OCI-LY1 (cell line): ENCODE results near the gene KIF1C.

Experiments used
- H2AFZ ChIP-seq: fragments of 200-600 bp; sonication (generic), shearing (Covaris generic); 2 replicates; pipeline ENCODE4 v1.6.0; 2014; ENCODE audit warnings: antibody characterized with exemption, mild to moderate bottlenecking, low read length
- H3F3A ChIP-seq: fragments of 200-600 bp; sonication (generic), shearing (Covaris generic); 2 replicates; pipeline ENCODE4 v1.6.0; 2014; ENCODE audit warnings: mild to moderate bottlenecking, antibody characterized with exemption, low read length, moderate library complexity; ENCODE audit not compliant: insufficient read depth
- H3K27ac ChIP-seq: fragments of 200-600 bp; sonication (generic); 2 replicates; pipeline ENCODE4 v1.5.1; 2014; ENCODE audit warnings: low read length, mixed run types, mild to moderate bottlenecking, low read depth; ENCODE audit not compliant: poor library complexity, severe bottlenecking
- H3K27me3 ChIP-seq: fragments of 200-600 bp; sonication (generic); 2 replicates; pipeline ENCODE4 v1.6.0; 2014; ENCODE audit warnings: antibody characterized with exemption, mild to moderate bottlenecking, low read length, moderate library complexity; ENCODE audit not compliant: insufficient read depth
- H3K36me3 ChIP-seq: fragments of 200-600 bp; sonication (generic); 2 replicates; pipeline ENCODE4 v1.6.1; 2014; ENCODE audit warnings: mild to moderate bottlenecking, antibody characterized with exemption, low read length, moderate library complexity, mixed read lengths; ENCODE audit not compliant: insufficient read depth
- H3K4me1 ChIP-seq: fragments of 200-600 bp; sonication (generic); 2 replicates; pipeline ENCODE4 v1.5.1; 2014; ENCODE audit warnings: mild to moderate bottlenecking, low read length, moderate library complexity; ENCODE audit not compliant: insufficient read depth, severe bottlenecking
- H3K4me2 ChIP-seq: fragments of 200-600 bp; sonication (generic), shearing (Covaris generic); 2 replicates; pipeline ENCODE4 v1.6.1; 2014; ENCODE audit warnings: low read length
- H3K4me3 ChIP-seq: fragments of 200-600 bp; sonication (generic); 2 replicates; pipeline ENCODE4 v1.5.1; 2014; ENCODE audit warnings: low read length, low read depth, mild to moderate bottlenecking, mixed read lengths; ENCODE audit not compliant: poor library complexity, severe bottlenecking
- H3K79me2 ChIP-seq: fragments of 200-600 bp; shearing (Covaris generic); 2 replicates; pipeline ENCODE4 v1.6.1; 2016; ENCODE audit warnings: mixed run types, low read length, mixed read lengths; ENCODE audit not compliant: insufficient read depth
- H3K9ac ChIP-seq: fragments of 200-600 bp; sonication (generic), shearing (Covaris generic); 2 replicates; pipeline ENCODE4 v1.6.1; 2014; ENCODE audit warnings: mild to moderate bottlenecking, low read length, mixed read lengths
- H3K9me2 ChIP-seq: fragments of 200-600 bp; sonication (generic), shearing (Covaris generic); 2 replicates; pipeline ENCODE4 v1.6.1; 2014; ENCODE audit warnings: low read depth, mild to moderate bottlenecking, low read length, mixed read lengths
- H3K9me3 ChIP-seq: fragments of 200-600 bp; shearing (Covaris generic); 2 replicates; pipeline ENCODE4 v1.6.1; 2014; ENCODE audit warnings: low read length, mixed read lengths
- H4K20me1 ChIP-seq: fragments of 200-600 bp; sonication (generic), shearing (Covaris generic); 2 replicates; pipeline ENCODE4 v1.6.0; 2016; ENCODE audit warnings: mild to moderate bottlenecking, low read length; ENCODE audit not compliant: insufficient read depth
- CTCF ChIP-seq: fragments of 200-600 bp; sonication (generic), shearing (Covaris generic); IDR thresholded peaks from 2 replicates; pipeline ENCODE4 v1.5.1; 2017; ENCODE audit warnings: mild to moderate bottlenecking, antibody characterized with exemption, low read length, moderate library complexity, mixed read lengths
- EZH2 ChIP-seq: fragments of 200-600 bp; sonication (generic), shearing (Covaris generic); IDR thresholded peaks from 2 replicates; pipeline ENCODE4 v1.8.0; 2017; ENCODE audit warnings: borderline replicate concordance, mixed run types, mild to moderate bottlenecking, antibody characterized with exemption, low read length, moderate library complexity, mixed read lengths

The KIF1C gene

DNA sequence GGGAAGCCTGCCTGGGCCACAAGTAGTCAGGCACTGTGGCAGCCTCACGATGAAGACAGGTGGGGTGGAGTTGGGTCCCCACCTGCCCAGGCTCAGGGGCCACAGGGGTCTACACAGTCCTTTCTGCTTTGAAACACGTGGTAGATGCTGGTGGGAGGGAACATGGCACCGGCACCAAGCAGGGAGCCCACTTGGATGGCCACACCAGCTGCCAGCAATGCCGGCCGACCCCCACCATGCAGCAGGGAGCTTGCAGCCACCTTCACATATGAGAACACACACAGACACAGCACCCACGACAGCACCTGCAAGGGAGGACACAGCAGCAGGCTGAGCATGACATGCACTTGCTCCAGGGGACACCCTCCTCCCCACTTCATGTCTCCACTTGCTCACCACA is 35.1 kb downstream of the KIF1C start:
- Histone ChIP-seq H3K9ac (no peak overlapping the region), H3K4me2 (no peak overlapping the region)
- no peak for TF ChIP-seq EZH2
- no peak for TF ChIP-seq CTCF

DNA sequence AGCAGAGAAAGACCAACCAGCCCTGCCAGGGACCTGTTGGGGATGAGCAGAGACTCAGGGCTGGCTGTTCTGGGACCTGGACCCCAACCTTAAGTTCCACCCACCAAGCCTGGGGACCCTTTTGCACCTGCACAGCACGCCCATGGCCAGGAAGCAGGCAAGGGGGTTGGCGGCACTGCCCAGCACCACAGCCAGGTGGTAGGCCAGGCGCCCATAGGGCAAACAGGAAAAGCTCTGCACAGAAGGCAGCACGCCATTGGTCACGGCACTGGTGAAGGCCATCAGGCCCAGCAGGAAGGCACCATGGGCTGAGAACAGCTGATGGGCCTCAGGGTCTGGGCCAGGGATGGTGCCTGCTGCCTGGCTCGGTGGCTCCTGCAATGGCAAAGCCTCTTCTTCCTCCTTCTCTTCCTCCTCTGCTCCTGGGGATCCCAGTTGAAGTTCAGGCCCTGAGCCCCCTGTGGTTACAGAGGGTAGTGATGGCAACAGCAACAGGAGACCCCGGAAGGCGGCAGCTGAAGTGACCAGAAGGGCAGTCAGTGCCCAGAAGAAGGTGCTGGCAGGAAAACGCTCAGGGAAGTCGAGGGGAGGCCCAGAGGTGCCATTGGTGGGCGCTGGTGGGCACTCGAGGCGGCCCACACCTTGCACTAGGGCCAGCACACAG is 35.7 kb downstream of the KIF1C start:
- Histone ChIP-seq H2AFZ (no peak overlapping the region), H3F3A (no peaks in the 10 kb centered on the region), H4K20me1 (no peaks in the 10 kb centered on the region), H3K4me1 (peaks cover 25% of the 10 kb centered on the region), H3K9ac (no peak overlapping the region), H3K36me3 (no peaks in the 10 kb centered on the region), H3K79me2 (no peaks in the 10 kb centered on the region), H3K9me2 (no peaks in the 10 kb centered on the region), H3K27me3 (no peaks in the 10 kb centered on the region), H3K4me2 (no peak overlapping the region), H3K4me3 (no peak overlapping the region), H3K9me3 (no peaks in the 10 kb centered on the region), H3K27ac (no peak overlapping the region)
- TF ChIP-seq CTCF (no peak), EZH2 (no peak)

More for the DNA sequence above, 35.1 kb downstream of the KIF1C start:
- no peaks in the 10 kb centered on the region for H3K9me2 ChIP-seq
- no peaks in the 10 kb centered on the region for H4K20me1 ChIP-seq
- no peaks in the 10 kb centered on the region for H3K36me3 ChIP-seq
- no peak overlapping the region for H3K27ac ChIP-seq
- H3K4me1 ChIP-seq = peaks cover 25% of the 10 kb centered on the region
- H3K79me2 ChIP-seq = no peaks in the 10 kb centered on the region
- no peak overlapping the region for H2AFZ ChIP-seq
- H3K4me3 ChIP-seq = no peak overlapping the region
- no peaks in the 10 kb centered on the region for H3F3A ChIP-seq
- no peaks in the 10 kb centered on the region for H3K27me3 ChIP-seq
- no peaks in the 10 kb centered on the region for H3K9me3 ChIP-seq

- Histone ChIP-seq H3K9me2 (no peaks in the 10 kb centered on the region), H3K79me2 (no peaks in the 10 kb centered on the region), H3F3A (no peaks in the 10 kb centered on the region), H3K36me3 (no peaks in the 10 kb centered on the region), H3K9ac (no peak overlapping the region), H3K4me3 (no peak overlapping the region), H3K4me2 (no peak overlapping the region), H3K4me1 (peaks cover 25% of the 10 kb centered on the region), H3K27ac (no peak overlapping the region), H3K27me3 (no peaks in the 10 kb centered on the region), H2AFZ (no peak overlapping the region), H4K20me1 (no peaks in the 10 kb centered on the region), H3K9me3 (no peaks in the 10 kb centered on the region)
- TF ChIP-seq EZH2 = no peak
- TF ChIP-seq CTCF = no peak
Measured at GRCh38 chr17:5034063-5034462, 36.3 kb downstream of the KIF1C start.
